ENCODE data around the gene MPRIP.

- TF ChIP-seq POLR2A (IDR thresholded peaks at IDR 0.05) (no peak), CTCF (IDR thresholded peaks at IDR 0.05) (no peak)
Measured at GRCh38 chr17:17077101-17077500, 34.8 kb downstream of the MPRIP start.
